Endothelial cell (in vitro differentiated cells): Measurements from ENCODE around the gene TBK1. TPM values are rescaled to one million over a fixed set of nuclear protein-coding genes. Genes with fewer than 3 reads are reported as not detected.

Experiments
- DNase-seq: peaks from one replicate; pipeline ENCODE4 v3.0.0; 2021; ENCODE audit warnings: low spot score
- H3K27ac Mint-ChIP-seq: one replicate; pipeline ENCODE4 v1.8.0; 2021; ENCODE audit warnings: mixed read lengths, inconsistent platforms; ENCODE audit not compliant: unreplicated experiment
- H3K27me3 Mint-ChIP-seq: one replicate; pipeline ENCODE4 v1.8.0; 2021; ENCODE audit warnings: mild to moderate bottlenecking, moderate library complexity, mixed read lengths, inconsistent platforms; ENCODE audit not compliant: unreplicated experiment
- H3K36me3 Mint-ChIP-seq: one replicate; pipeline ENCODE4 v1.8.0; 2021; ENCODE audit warnings: mild to moderate bottlenecking, low read depth, mixed read lengths, inconsistent platforms; ENCODE audit not compliant: unreplicated experiment
- H3K4me1 Mint-ChIP-seq: one replicate; pipeline ENCODE4 v1.8.0; 2021; ENCODE audit warnings: mild to moderate bottlenecking, mixed read lengths, inconsistent platforms; ENCODE audit not compliant: unreplicated experiment
- H3K4me3 Mint-ChIP-seq: one replicate; pipeline ENCODE4 v1.8.0; 2021; ENCODE audit warnings: mild to moderate bottlenecking, mixed read lengths, inconsistent platforms; ENCODE audit not compliant: unreplicated experiment
- H3K9me3 Mint-ChIP-seq: one replicate; pipeline ENCODE4 v1.8.0; 2021; ENCODE audit warnings: mixed read lengths, inconsistent platforms; ENCODE audit not compliant: unreplicated experiment
- CTCF ChIP-seq: fragments of 200-600 bp; sonication (generic); IDR thresholded peaks from one replicate; pipeline ENCODE4 v1.5.0; 2021; ENCODE audit warnings: antibody characterized with exemption; ENCODE audit not compliant: unreplicated experiment
- total RNA-seq: library from RNA; stranded (reverse); fragmentation: NEBNext Ultra II Directional; extraction: Animal tissue kit (Norgen Biotek cat#: 25700); gene quantifications from one replicate; pipeline ENCODE4 v1.2.1, GENCODE V29; 2021; ENCODE audit not compliant: unreplicated experiment

TBK1 gene
- total RNA-seq, 1 donor from 2014 or later = 20.6 TPM

DNA sequence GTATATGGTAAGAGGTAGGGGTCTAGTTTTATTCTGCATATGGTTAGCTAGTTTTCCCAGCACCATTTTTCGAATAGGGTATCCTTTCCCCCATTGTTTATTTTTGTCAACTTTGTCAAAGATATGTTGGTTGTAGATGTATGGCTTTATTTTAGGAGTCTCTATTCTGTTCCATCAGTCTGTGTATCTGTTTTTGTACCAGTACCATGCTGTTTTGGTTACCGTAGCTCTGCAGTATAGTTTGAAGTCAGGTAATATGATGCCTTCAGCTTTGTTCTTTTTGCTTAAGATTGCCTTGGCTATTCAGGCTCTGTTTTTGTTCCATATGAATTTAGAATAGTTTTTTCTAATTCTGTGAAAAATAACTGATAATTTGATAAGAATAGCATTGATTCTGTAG is 24.9 kb downstream of the TBK1 start:
- no peak for DNase-seq
- H3K4me1 Mint-ChIP-seq = no peaks in the 10 kb centered on the region
- TF ChIP-seq CTCF = no peak
- H3K4me3 Mint-ChIP-seq = no peak overlapping the region
- no peak overlapping the region for H3K27ac Mint-ChIP-seq
- H3K27me3 Mint-ChIP-seq = no peaks in the 10 kb centered on the region
- no peaks in the 10 kb centered on the region for H3K9me3 Mint-ChIP-seq
- peaks cover 50% of the 10 kb centered on the region for H3K36me3 Mint-ChIP-seq

GRCh38 chr12:64478661-64479060 is 26.7 kb downstream of the TBK1 start:
- Mint-ChIP-seq H3K4me3 (no peak overlapping the region), H3K27me3 (no peaks in the 10 kb centered on the region), H3K36me3 (peaks cover 38% of the 10 kb centered on the region), H3K27ac (no peak overlapping the region), H3K4me1 (no peaks in the 10 kb centered on the region), H3K9me3 (no peaks in the 10 kb centered on the region)
- no peak for DNase-seq
- no peak for TF ChIP-seq CTCF

- DNase-seq = no peak
- no peak for TF ChIP-seq CTCF
- no peaks in the 10 kb centered on the region for H3K27me3 Mint-ChIP-seq
- H3K4me1 Mint-ChIP-seq = no peaks in the 10 kb centered on the region
- H3K4me3 Mint-ChIP-seq = no peak overlapping the region
- peaks cover 26% of the 10 kb centered on the region for H3K36me3 Mint-ChIP-seq
- H3K9me3 Mint-ChIP-seq = no peaks in the 10 kb centered on the region
- H3K27ac Mint-ChIP-seq = no peak overlapping the region
These were observed 28.2 kb downstream of the TBK1 start for GRCh38 chr12:64480148-64480547.

GRCh38 chr12:64486657-64487056 is 34.7 kb downstream of the TBK1 start:
- Mint-ChIP-seq H3K9me3 (no peaks in the 10 kb centered on the region), H3K4me1 (no peaks in the 10 kb centered on the region), H3K27ac (no peak overlapping the region), H3K27me3 (no peaks in the 10 kb centered on the region), H3K36me3 (peaks cover 3% of the 10 kb centered on the region), H3K4me3 (no peak overlapping the region)
- TF ChIP-seq CTCF = no peak
- no peak for DNase-seq

- Mint-ChIP-seq H3K36me3 (peaks cover 7% of the 10 kb centered on the region), H3K27ac (no peak overlapping the region), H3K4me1 (no peaks in the 10 kb centered on the region), H3K27me3 (no peaks in the 10 kb centered on the region), H3K9me3 (no peaks in the 10 kb centered on the region), H3K4me3 (no peak overlapping the region)
- DNase-seq = no peak
- no peak for TF ChIP-seq CTCF
These were observed 39.8 kb downstream of the TBK1 start for GRCh38 chr12:64491718-64492117.
